T-helper 2 cell treated with Interferon-gamma antibody and Interleukin-4, amounts not matched to agents 100 ng/mL and 5 ng/mL, for 36 hours (primary cell): Measurements from ENCODE around the gene CYGB. TPM values are rescaled to one million over a fixed set of nuclear protein-coding genes. Genes with fewer than 3 reads are reported as not detected.

Experiments used
- intact Hi-C: fragments of 100-400 bp; cut with micrococcal nuclease; formaldehyde crosslinking; loops from one replicate; pipeline ENCODE4 v1.15.1; 2023
- total RNA-seq: library from RNA; stranded (reverse); gene quantifications from 2 replicates; pipeline ENCODE4 v1.2.3, GENCODE V29; 2022

CYGB gene
- total RNA-seq, 1 donor from 2014 or later: 0.11 TPM

DNA sequence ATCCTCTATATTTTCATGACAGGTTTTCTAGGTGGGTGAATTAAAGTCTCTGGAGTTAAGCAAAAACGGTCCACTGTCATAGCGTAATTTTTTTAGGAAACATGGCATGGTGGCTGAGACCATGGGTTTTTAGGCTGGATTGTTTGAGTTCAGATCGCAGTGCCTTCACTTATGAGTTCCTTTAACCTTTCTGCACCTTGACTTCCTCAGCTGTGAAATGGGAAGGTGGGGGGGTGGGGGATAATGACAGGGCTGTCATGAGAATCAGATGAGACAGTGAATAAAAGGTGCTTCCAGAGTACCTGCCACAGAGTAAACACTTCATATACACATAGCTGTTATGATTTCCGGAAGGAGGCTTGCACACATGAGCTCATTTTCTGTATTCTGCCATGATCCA, 14.2 kb upstream of the CYGB start:
- intact Hi-C loops: loop anchor here (10.0 kb wide), 1 partner anchor 163 kb away; the partner anchor contains the start of gene MXRA7

- intact Hi-C loops: loop anchor here (10.0 kb wide), 1 partner anchor 164 kb away; the partner anchor contains the start of gene MXRA7
Measured at GRCh38 chr17:76550712-76551615, 13.5 kb upstream of the CYGB start.

DNA sequence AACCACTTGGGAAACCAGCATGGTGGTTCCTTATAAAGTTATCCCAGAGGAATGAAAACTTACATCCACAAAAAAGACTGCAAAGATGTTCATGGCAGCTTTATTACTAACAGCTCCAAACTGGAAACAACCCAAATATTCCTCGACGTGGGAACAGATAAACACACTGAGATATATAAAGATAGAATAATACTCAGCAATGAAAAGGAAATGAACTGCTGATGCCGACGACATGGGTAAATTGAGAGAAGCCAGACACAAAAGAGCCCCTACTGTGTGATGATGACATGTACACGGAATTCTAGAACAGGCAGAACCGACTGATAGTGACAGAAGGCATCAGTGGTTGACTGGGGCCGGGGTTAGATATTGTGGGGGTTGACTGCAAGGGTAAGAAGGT, 12.0 kb upstream of the CYGB start:
- intact Hi-C loops: no loop called here

DNA sequence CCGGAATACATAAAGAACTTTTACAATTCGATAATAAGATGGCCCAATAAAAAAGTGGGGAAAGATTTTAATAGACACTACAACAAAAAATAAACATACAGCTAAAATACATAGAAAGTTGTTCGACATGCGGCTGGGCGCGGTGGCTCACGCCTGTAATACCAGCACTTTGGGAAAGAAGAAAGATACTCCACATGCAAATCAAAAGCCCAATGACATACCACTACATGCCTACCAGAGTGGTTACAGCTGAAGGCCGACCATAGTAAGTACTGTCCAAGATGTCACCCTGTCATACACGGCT, 11.7 kb upstream of the CYGB start:
- intact Hi-C loops: no loop called here

DNA sequence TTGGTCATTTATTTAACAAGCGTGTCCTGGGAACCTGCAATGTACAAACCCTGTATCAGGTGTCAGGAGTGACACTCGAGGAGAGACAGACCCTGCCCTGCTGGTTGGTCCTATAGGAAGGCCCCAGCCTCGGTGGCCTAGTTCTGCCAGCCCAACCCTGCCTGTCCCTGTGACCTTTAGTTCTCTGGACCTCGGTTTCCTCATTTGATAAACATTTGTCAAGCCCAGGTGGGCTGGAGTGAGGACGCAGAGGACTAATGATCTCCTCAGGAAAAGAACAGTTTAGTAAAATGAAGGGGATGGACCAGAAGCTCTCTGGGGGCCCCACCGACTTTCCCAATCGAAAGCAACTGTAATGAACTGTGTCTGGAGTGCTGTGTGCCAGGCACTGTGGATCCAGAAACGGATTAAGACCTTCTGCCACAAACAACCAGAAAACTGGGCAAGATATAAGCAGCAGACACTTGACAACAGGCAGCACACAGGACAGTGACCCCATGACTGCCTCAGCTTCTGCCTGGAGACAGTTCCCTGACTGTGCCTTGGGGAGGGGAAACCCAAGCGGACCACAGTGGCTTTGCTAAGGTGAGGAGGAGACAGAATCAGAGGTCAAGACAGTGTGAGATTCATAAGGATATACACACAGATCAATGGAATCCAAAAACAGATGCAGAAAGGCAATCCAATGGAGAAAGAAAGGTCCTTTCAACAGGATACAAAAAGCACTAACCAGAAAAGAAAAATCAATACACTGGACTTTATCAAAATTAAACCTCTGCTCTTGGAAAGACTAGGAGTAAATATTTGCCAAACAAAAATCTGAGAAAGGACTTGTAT, 11.1 kb upstream of the CYGB start:
- intact Hi-C loops: no loop called here

- intact Hi-C loops: loop anchor here (1.0 kb wide), 2 partner anchors 24 to 81 kb away; no protein-coding TSS in a partner anchor
Measured at GRCh38 chr17:76547642-76548202, 10.2 kb upstream of the CYGB start.

DNA sequence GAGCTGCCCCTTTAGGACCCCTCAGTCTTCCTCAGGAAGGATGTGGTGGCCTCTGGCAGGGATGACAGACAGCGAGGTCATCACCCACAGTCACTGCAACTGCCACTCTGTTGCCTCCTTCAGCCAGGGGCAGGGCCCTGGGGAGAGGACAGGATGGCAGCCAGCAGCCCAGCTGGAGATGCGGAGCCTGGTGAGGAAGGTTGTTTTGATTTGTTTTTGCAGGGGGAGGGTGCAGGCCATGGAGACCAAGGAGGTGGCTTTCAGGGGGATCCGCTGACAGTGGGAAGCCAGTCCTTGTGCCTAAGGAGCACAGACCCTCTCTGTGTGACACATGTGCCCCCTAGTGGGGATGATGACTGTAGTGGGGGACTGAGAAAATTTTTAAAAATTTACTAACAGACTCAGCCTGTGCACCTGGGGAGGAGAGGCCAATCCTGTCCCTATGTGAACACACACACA, 9.7 kb upstream of the CYGB start:
- intact Hi-C loops: loop anchor here (1.0 kb wide), 2 partner anchors 24 to 81 kb away; no protein-coding TSS in a partner anchor

DNA sequence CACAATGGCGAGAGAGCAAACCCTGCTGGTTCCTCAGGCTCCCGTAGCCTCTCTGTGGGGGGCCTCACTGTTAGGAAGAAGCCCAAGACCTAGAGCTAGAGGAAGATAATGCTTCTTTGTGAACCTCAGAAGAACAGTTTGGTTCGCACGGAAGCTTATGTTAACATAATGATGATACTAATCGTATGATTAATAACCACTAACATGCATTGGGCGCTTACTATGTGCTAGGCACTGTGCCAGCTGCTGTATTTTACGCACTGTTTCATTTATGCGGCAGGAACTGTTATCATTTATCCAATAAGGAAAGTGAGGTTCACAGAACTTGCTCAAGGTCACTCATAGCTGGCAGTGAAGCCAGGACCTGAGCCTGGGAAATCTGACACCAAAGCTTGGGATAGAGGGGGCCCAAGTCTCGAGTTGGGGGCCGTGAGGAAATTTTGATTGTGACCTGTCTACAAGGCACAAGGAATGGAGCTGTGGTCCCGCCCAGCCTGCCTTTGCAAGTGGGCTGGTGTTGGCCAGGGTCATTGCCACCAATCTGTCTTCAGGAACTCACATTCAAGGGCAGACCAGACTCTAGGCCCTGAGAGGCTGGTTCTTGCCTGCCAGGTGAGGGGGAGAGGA, 9.2 kb upstream of the CYGB start:
- intact Hi-C loops: loop anchor here (1.0 kb wide), 2 partner anchors 23 to 80 kb away; no protein-coding TSS in a partner anchor

- intact Hi-C loops: no loop called here
Measured at GRCh38 chr17:76545918-76546555, 8.5 kb upstream of the CYGB start.

DNA sequence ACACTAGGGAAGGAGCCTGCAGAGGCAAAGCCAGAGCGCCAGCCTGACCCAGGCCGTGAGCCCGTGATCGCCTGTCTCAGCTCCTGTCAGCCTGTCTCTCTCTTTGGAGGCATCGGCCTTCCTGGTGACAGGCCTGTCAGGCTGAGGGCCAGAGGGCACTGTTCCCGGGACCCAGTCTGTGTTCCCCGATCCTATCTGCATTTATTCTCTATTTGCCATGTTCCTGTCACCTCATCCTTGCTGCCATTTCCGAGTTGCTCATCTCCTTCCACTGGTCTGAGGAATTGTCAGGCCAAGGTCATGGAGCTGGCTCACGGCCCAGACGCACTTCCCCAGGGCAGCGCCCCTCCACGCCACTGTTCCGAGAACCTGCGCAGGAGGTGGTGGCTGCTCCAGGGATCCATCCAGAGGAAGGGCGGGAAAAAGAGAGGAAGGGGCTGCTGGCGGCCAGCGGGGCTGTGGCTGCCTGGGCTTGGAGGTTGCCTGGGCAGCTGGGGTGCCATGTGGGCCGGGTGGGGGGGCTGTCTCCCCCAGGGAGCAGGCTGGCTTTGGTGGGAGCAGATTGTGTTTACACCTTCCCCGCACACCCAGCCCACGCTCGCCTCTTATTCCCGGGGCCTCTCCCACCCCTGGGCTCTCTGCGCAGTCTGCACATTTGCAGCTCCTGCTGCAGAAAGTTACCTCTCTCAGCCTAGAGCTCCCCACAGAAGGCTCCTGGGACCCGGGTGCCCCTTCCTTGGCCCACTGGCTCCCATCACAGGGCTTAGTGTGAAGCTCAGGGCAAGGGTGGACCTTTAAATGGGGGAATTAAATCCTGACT, 7.2 kb upstream of the CYGB start:
- intact Hi-C loops: no loop called here

- intact Hi-C loops: no loop called here
Measured at GRCh38 chr17:76543826-76544545, 6.5 kb upstream of the CYGB start.

DNA sequence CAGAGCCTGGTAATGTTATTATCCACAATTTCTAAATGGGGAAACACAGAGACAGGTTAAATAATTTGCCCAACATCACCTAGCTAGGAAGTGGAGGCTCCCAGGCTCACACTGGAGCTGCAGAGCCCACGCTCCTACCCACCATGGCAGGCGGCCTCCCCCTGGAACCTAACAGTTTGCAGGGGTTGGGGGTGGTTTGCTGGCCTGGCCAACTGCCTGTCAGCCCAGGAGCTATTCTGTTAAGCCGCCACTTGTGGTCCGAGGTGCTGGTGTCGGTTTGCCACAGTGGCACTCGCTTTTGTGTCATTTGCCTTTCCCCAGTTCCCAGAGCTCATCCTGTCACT, 5.9 kb upstream of the CYGB start:
- intact Hi-C loops: no loop called here

- intact Hi-C loops: no loop called here
Measured at GRCh38 chr17:76542984-76543383, 5.5 kb upstream of the CYGB start.

- intact Hi-C loops: no loop called here
Measured at GRCh38 chr17:76542566-76542971, 5.1 kb upstream of the CYGB start.

DNA sequence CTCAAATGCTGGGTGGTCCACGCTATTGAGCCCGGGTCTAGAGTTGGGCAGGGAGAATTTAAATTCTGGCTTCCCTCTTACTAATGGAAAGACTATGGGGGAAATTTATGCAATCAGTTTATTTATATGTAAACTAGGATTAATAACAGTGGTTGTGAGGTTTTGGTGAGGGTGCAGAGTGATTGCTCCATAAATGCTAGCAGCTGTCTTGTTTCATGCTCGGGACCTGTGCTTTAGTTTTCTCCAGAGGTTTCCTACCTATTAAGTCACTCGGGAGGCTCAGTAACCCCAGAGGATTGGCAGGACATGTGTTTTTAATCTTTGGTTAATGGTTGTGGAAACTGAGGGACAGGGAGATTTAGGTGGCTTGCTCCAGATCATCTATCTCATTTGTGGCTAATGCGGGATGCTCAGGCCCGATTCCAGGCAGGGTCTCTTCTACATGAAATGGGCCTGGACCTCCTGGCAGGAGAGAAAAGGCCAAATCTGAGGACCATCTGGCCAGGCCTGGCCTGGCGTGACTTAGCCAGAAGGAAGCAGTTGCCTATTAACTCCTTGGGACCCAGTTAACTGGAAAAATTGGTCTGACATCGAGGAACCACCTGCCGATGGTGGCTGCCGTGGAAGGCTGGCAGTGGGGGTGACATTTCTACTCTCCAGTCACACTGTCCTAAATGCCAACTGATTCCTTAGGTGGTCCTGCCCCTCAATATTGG, 4.4 kb upstream of the CYGB start:
- intact Hi-C loops: no loop called here

- intact Hi-C loops: no loop called here
Measured at GRCh38 chr17:76540381-76541300, 3.1 kb upstream of the CYGB start.

- intact Hi-C loops: no loop called here
Measured at GRCh38 chr17:76539631-76540271, 2.2 kb upstream of the CYGB start, which contains the start of gene PRCD. PRCD (plus strand) TSS chr17:76540044; CDS start chr17:76540142, 98 bp downstream.
